Bronchial epithelial cell (primary cell): Measurements from ENCODE around the gene PLCG2. TPM values are rescaled to one million over a fixed set of nuclear protein-coding genes. Genes with fewer than 3 reads are reported as not detected.
"Not testable (repeated sequence)": the region's sequence is repeated elsewhere in the genome, so short reads cannot be mapped to it uniquely, and the experiment has no call there.

ENCODE experiments used
- DNase-seq: peaks from one replicate; pipeline ENCODE4 v3.0.0-alpha.2; 2010; ENCODE audit warnings: low read depth
- FAIRE-seq: peaks from 2 replicates; lab custom pipeline; 2011; peaks lifted over from hg19 to GRCh38; lab: Jason Lieb, UNC
- H3K27me3 ChIP-seq: 2 replicates; pipeline ENCODE4 v1.5.1; 2011; ENCODE audit warnings: low read length; ENCODE audit not compliant: control insufficient read depth, insufficient read depth
- H3K36me3 ChIP-seq: 2 replicates; pipeline ENCODE4 v1.5.1; 2011; ENCODE audit warnings: low read length; ENCODE audit not compliant: control insufficient read depth, insufficient read depth
- H3K4me3 ChIP-seq: 2 replicates; pipeline ENCODE4 v1.5.1; 2011; ENCODE audit warnings: mild to moderate bottlenecking, low read depth, low read length, control low read depth
- total RNA-seq: library from RNA; depleted of rRNA; stranded (reverse); fragments of >200 nt; gene quantifications from 2 replicates; pipeline ENCODE4 v1.2.1, GENCODE V29; 2014
- TF ChIP-seq, protein P1 (sequence below): IDR thresholded peaks from 2 replicates; pipeline ENCODE4 v1.5.1; 2011; ENCODE audit warnings: mild to moderate bottlenecking, moderate library complexity, low read length, control low read depth, inconsistent platforms; ENCODE audit not compliant: insufficient read depth, severe bottlenecking

The PLCG2 gene
- total RNA-seq, 1 donor from 2014 or later, result 1.8 TPM

DNA sequence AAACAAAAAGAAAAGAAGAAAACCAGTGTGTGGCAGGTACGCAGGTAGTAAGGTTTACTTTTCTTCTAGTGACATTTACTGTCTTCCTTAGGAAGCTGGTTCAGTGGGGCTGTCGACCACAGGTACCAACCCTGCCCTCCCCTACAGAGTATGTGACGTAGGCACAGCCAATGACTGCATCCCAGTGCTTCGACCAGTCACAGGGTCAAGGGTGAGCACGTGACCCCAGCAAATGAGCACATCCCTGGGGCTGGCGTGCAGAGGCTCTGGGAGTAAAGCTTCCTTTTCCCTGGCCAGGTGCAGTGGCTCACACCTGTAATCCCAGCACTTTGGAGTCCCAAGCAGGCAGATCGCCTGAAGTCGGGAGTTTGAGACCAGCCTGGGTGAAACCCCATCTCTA, 38.9 kb upstream of the PLCG2 start:
- no peak for FAIRE-seq
- no peaks in the 10 kb centered on the region for H3K27me3 ChIP-seq
- H3K36me3 ChIP-seq, result no peaks in the 10 kb centered on the region
- TF ChIP-seq, protein P1, sequence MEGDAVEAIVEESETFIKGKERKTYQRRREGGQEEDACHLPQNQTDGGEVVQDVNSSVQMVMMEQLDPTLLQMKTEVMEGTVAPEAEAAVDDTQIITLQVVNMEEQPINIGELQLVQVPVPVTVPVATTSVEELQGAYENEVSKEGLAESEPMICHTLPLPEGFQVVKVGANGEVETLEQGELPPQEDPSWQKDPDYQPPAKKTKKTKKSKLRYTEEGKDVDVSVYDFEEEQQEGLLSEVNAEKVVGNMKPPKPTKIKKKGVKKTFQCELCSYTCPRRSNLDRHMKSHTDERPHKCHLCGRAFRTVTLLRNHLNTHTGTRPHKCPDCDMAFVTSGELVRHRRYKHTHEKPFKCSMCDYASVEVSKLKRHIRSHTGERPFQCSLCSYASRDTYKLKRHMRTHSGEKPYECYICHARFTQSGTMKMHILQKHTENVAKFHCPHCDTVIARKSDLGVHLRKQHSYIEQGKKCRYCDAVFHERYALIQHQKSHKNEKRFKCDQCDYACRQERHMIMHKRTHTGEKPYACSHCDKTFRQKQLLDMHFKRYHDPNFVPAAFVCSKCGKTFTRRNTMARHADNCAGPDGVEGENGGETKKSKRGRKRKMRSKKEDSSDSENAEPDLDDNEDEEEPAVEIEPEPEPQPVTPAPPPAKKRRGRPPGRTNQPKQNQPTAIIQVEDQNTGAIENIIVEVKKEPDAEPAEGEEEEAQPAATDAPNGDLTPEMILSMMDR, result no peak
- H3K4me3 ChIP-seq, result no peak overlapping the region
- DNase-seq, result no peak

DNA sequence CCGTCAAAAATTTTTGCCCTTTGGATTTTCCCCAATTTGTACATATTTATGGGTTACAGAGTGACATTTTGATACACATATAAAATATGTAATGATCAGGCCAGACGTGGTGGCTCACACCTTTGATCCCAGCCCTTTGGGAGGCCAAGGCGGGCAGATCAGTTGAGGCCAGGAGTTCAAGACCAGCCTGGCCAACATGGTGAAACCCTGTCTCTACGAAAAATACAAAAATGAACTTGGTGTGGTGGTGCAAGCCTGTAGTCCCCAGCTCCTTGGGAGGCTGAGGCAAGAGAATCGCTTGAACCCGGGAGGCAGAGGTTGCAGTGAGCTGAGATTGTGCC, 37.7 kb upstream of the PLCG2 start:
- not testable (repeated sequence) for DNase-seq, H3K36me3 ChIP-seq, H3K4me3 ChIP-seq, FAIRE-seq, H3K27me3 ChIP-seq

DNA sequence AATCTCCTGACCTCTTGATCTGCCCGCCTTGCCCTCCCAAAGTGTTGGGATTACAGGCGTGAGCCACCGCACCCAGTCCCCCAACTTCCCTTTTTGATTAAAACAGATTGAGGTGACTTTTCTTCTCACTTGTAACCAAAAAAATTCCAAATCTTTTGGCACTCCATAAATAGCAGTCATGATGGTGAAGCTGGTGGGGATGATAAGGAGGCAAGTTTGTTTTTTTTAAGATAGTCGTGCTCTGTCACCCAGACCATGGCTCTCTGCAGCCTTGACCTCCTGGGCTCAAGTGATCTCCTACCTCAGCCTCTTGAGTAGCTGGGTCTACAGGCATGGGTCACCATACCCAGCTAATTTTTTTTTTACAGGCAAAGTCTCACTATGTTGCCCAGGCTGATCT, 34.7 kb upstream of the PLCG2 start:
- TF ChIP-seq, protein P1, result no peak
- DNase-seq (no peak), FAIRE-seq (no peak)
- H3K36me3 ChIP-seq, result no peaks in the 10 kb centered on the region
- no peak overlapping the region for H3K4me3 ChIP-seq
- no peaks in the 10 kb centered on the region for H3K27me3 ChIP-seq

DNA sequence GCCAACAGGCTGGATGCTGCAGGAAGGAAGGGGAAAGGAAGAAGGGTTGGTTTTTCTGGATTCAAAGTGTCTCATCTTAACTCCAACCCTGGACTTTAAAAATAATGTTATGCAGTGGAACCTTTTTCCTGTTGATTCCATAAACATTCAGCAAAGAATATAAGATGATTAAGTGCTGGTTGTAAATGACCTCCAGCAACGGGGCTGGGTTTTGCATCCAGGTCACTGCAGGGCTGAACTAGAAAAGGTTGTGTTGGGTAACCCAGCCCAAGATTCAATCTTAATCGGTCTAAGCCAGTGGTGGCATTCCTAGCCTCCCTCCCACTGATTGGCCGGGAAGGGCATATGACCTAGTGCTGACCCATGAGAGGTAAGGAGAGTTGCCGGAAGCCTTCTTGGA, 34.2 kb upstream of the PLCG2 start:
- DNase-seq (no peak), FAIRE-seq (no peak)
- Histone ChIP-seq H3K27me3 (no peaks in the 10 kb centered on the region), H3K36me3 (no peaks in the 10 kb centered on the region), H3K4me3 (no peak overlapping the region)
- TF ChIP-seq, protein P1, result no peak

DNA sequence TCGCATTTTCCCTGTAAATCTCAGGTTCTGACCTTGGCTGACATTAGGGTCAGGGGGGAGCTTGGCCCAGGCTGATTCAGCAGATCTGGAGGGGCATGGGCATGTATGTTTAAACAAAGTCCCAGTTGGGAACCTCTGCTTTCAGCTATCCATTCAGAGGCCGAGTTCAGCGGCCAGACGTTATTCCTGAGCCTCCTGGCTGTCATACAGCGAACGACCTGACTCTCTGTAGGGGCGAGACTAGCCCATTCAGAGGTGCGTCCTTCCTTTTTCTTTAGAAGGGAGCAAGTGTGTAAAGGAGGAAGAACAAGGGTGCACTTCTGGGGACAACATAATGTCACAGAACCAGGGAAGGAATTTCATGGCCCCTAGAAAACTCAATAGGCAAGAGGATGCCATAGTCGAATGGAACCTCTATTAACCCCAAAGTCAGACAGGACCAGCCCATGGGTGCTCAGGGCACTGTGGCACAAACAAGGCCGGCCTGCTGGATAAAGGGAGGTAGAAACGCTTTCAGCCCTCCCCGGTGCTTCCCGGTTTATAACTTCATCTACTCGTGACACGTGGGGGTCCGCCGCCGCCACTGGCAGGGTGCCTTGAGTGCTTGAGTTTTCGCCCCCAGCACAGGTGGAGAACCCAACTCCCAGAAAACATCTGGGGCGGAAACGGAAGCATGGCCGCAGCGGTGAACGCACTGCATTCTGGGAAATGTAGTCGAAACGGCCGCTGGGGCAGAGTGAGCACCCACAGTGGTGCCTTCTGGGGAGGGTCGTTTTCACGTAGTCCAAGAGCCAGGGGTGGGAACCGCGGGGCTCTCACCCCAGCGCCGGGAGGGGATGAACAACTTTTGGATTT, 33.2 kb upstream of the PLCG2 start:
- no peak for FAIRE-seq
- DNase-seq, result peak; percentile 31

DNA sequence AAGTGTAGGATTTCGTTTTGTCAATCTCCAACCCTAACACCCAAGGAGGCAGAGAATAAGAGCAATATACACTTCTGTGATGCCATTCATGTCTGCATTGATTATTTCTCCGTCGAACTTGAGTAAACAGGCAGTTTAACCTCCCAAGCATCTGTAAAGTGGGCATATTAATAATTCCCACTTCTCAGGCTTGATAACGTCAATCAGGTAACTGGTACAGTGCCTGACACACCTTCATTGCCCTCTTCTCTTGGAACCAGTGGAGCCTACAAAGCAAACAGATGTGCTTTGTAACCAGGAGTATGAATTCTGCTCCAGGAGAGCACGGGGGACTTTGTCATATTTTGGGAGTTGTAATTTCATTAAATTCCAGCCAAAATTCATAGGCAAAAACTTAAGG, 32.5 kb upstream of the PLCG2 start:
- TF ChIP-seq, protein P1, result no peak
- Histone ChIP-seq H3K4me3 (no peak overlapping the region), H3K27me3 (no peaks in the 10 kb centered on the region), H3K36me3 (no peaks in the 10 kb centered on the region)
- DNase-seq (no peak), FAIRE-seq (no peak)

More for the DNA sequence above, 33.2 kb upstream of the PLCG2 start:
- TF ChIP-seq, protein P1, result no peak
- no peaks in the 10 kb centered on the region for H3K36me3 ChIP-seq
- H3K27me3 ChIP-seq, result no peaks in the 10 kb centered on the region
- peak overlapping the region; percentile 23 for H3K4me3 ChIP-seq
